ENCODE measurements around the gene GABRB2.

Gene GABRB2

DNA sequence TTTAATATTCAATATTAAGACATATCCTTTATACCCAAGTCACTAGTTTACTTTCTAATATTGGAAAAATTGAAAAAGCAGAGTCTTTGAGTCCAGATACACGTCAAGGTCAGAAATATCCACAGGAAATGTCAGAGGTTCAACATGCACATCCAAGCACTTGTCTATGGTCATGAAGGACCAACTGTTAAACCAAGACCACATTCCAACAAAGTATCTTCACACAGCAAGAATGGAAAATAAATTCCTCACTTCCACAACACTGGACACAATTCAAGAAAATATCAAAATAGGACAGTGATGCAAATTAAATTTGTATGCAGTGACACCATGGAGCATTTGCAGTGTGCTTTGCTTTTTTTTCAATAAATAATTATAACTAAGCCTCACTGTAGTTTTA lies 142.5 kb downstream of the GABRB2 start:
- no peak overlapping the region for H3K27ac ChIP-seq
- H3K9me3 ChIP-seq: no peaks in the 10 kb centered on the region
- H3K27me3 ChIP-seq: no peaks in the 10 kb centered on the region
- TF ChIP-seq, protein P1, sequence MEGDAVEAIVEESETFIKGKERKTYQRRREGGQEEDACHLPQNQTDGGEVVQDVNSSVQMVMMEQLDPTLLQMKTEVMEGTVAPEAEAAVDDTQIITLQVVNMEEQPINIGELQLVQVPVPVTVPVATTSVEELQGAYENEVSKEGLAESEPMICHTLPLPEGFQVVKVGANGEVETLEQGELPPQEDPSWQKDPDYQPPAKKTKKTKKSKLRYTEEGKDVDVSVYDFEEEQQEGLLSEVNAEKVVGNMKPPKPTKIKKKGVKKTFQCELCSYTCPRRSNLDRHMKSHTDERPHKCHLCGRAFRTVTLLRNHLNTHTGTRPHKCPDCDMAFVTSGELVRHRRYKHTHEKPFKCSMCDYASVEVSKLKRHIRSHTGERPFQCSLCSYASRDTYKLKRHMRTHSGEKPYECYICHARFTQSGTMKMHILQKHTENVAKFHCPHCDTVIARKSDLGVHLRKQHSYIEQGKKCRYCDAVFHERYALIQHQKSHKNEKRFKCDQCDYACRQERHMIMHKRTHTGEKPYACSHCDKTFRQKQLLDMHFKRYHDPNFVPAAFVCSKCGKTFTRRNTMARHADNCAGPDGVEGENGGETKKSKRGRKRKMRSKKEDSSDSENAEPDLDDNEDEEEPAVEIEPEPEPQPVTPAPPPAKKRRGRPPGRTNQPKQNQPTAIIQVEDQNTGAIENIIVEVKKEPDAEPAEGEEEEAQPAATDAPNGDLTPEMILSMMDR (IDR thresholded peaks at IDR 0.05): no peak
- no peak overlapping the region for H3K4me3 ChIP-seq
- no peaks in the 10 kb centered on the region for H3K36me3 ChIP-seq
- intact Hi-C loops (cut with DNase I; ENCODE audit: low total_unique reads): no loop called here
- no peaks in the 10 kb centered on the region for H3K4me1 ChIP-seq
- DNase-seq: no peak

DNA sequence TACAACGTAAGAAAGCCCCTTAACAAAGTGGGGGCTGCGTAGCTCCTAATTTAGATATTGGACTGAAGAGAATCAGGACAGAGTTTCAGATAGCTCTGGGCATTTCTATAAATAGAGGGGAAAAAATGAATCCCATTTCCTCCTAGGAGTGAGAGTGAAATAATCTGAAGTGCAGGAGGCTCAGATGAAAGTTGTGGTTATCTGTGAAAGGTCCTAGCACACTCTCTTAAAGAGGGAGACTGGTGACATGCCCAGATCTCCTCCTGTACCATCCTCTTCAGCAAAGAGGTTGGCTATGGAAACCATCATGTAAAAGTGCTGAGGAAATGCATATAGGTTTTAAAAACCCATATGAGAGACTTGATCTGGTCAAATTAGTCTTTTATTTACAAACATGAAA lies 143.4 kb downstream of the GABRB2 start:
- no peaks in the 10 kb centered on the region for H3K36me3 ChIP-seq
- TF ChIP-seq, protein P1 (IDR thresholded peaks at IDR 0.05): no peak
- intact Hi-C loops (cut with DNase I; ENCODE audit: low total_unique reads): no loop called here
- no peaks in the 10 kb centered on the region for H3K27me3 ChIP-seq
- H3K9me3 ChIP-seq: no peaks in the 10 kb centered on the region
- H3K27ac ChIP-seq: no peak overlapping the region
- no peak for DNase-seq
- H3K4me3 ChIP-seq: no peak overlapping the region
- H3K4me1 ChIP-seq: no peaks in the 10 kb centered on the region

DNA sequence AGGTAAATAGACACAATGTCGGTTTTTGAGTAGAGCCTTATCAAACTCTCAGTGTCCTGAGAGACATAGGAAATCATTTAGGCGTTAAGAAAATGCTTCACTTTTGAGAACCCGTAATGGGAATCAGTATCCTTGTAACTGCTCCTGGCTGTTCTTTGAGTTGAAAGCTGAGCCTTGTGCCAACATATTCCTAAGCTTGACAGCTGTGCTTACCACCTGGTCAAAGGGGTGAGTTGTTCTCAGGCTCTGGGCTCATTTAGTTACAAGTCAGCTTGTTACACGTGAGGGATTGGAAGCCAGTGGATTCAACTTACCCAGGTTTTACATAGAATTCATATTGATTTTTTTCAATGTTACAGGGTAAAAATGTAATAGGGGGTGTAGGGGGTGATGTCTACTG lies 145.9 kb downstream of the GABRB2 start:
- TF ChIP-seq, protein P1 (IDR thresholded peaks at IDR 0.05): no peak
- Histone ChIP-seq H3K4me3 (no peak overlapping the region), H3K27ac (no peak overlapping the region), H3K9me3 (no peaks in the 10 kb centered on the region), H3K36me3 (no peaks in the 10 kb centered on the region), H3K4me1 (no peaks in the 10 kb centered on the region), H3K27me3 (no peaks in the 10 kb centered on the region)
- intact Hi-C loops (cut with DNase I; ENCODE audit: low total_unique reads): no loop called here
- DNase-seq: no peak

DNA sequence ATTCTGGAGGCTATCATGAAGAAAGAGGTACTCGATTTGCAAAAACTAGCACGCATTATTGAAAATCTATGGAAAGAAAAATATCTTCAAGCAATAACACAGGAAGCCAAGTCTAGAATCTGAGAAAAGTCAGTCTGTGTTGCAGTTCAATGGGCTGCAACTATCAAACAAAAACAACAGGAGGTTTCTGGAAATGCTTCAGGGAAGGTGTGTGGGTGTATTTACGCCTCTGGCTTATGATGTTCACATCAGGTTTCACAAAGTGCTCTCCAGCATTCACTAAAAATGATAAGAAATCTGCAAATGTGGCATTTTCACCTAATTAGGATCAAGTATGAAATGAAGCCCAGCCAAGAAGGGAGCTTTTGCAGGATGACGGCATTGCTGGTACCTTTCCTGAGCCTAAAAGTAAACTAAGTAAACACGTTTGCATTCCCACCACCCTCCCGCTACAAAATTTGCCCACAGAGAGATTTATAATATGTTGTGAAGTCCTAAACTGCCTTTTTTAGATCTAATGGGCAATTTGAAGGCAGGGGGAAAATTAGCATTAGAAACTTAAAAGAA lies 146.4 kb downstream of the GABRB2 start:
- no peaks in the 10 kb centered on the region for H3K4me1 ChIP-seq
- H3K36me3 ChIP-seq: no peaks in the 10 kb centered on the region
- no peaks in the 10 kb centered on the region for H3K27me3 ChIP-seq
- TF ChIP-seq, protein P1 (IDR thresholded peaks at IDR 0.05): no peak
- no peak overlapping the region for H3K4me3 ChIP-seq
- H3K9me3 ChIP-seq: no peaks in the 10 kb centered on the region
- intact Hi-C loops (cut with DNase I; ENCODE audit: low total_unique reads): no loop called here
- H3K27ac ChIP-seq: no peak overlapping the region
- no peak for DNase-seq

DNA sequence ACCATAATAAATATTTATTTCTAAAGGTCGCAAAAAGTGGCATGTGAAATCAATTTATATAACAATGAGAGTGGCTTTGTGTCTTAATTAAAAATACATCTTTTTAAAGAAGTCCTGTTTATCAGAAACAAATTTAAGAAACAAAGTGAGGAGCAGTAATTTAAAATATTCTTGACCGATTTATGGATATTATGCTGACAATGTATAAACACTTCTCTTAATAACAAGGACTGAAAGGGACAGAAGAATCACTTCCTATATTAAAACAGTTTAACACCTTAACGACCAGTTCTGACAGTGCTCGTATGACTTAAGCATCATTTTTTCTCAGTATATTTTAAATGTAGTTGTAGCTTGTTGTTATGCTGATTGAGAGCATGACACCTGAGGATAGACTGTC lies 149.1 kb downstream of the GABRB2 start:
- intact Hi-C loops (cut with DNase I; ENCODE audit: low total_unique reads): no loop called here
- Histone ChIP-seq H3K27me3 (no peaks in the 10 kb centered on the region), H3K4me1 (no peaks in the 10 kb centered on the region), H3K9me3 (no peaks in the 10 kb centered on the region), H3K36me3 (no peaks in the 10 kb centered on the region), H3K27ac (no peak overlapping the region), H3K4me3 (no peak overlapping the region)
- TF ChIP-seq, protein P1 (IDR thresholded peaks at IDR 0.05): no peak
- no peak for DNase-seq

DNA sequence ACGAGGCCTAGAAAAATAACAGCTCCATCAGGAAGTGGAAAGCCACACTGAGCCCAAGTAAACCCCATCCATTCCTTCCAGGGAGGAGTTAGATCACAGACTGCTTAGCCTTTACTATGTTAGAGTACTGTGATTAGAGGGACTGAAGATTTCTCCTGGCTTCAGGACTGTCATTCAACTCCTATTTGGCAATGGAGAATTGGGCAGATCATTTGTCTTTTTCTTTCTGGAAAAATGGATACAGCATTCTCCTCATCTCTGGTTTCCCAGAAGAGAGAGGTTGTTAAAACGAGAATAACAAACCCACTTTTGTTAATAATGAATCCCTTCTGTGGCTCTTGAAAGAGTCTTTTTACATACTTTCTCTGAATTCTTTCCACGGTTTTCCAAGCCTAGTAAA lies 150.4 kb downstream of the GABRB2 start:
- TF ChIP-seq, protein P1 (IDR thresholded peaks at IDR 0.05): no peak
- no peak for DNase-seq

More for the DNA sequence above, 150.4 kb downstream of the GABRB2 start:
- no peaks in the 10 kb centered on the region for H3K27me3 ChIP-seq
- intact Hi-C loops (cut with DNase I; ENCODE audit: low total_unique reads): no loop called here
- H3K4me1 ChIP-seq: no peaks in the 10 kb centered on the region
- H3K36me3 ChIP-seq: no peaks in the 10 kb centered on the region
- no peaks in the 10 kb centered on the region for H3K9me3 ChIP-seq
- H3K27ac ChIP-seq: no peak overlapping the region
- H3K4me3 ChIP-seq: no peak overlapping the region
